A549 (cell line): ENCODE measurements around the gene UBN1. TPM values are rescaled to one million over a fixed set of nuclear protein-coding genes. Genes with fewer than 3 reads are reported as not detected.

ENCODE experiments used
- ATAC-seq, 2 experiments: fragments of 200-7000 bp in 1 of 2; fragments of >200 bp in 1 of 2; cut with Nextera tagmentation in 1 of 2; cut with Tn5 transposase in 1 of 2; 3 replicates each; pipeline versions ENCODE4 v1.8.0 to v1.9.1; 2018 to 2020; ENCODE audit warnings: mild to moderate bottlenecking in 1 of 2, moderate library complexity in 1 of 2
- CTCF ChIA-PET: fragments of 300-600 bp; sonication (Branson Sonifier 250); formaldehyde crosslinking; extraction: SDS; loops from one replicate; lab custom pipeline; 2021; ENCODE audit warnings: antibody characterized with exemption, inconsistent platforms; lab: Yijun Ruan, JAX
- POLR2A ChIA-PET: fragments of 350-600 bp; formaldehyde crosslinking; extraction: SDS; loops from one replicate; lab custom pipeline; 2021; ENCODE audit warnings: antibody characterized with exemption, inconsistent platforms; lab: Yijun Ruan, JAX
- DNase-seq, 2 experiments: peaks; one replicate each; pipeline versions ENCODE4 v3.0.0 to v3.0.0-alpha.2; 2011 to 2016; ENCODE audit warnings: low read depth in 1 of 2, low spot score in 1 of 2
- FAIRE-seq: peaks from 2 replicates; lab custom pipeline; 2011; peaks lifted over from hg19 to GRCh38; lab: Jason Lieb, UNC
- H3K27ac ChIP-seq, 2 experiments: fragments of >200 bp; sonication (Bioruptor Twin); formaldehyde crosslinking; 3 replicates each; pipeline ENCODE4 v1.5.1; 2016 to 2017
- H3K4me1 ChIP-seq: fragments of >200 bp; sonication (Bioruptor Twin); formaldehyde crosslinking; 3 replicates; pipeline ENCODE4 v1.6.1; 2016
- H3K4me2 ChIP-seq: fragments of >200 bp; sonication (Bioruptor Twin); formaldehyde crosslinking; 3 replicates; pipeline ENCODE4 v1.6.1; 2016
- H3K4me3 ChIP-seq: fragments of >200 bp; sonication (Bioruptor Twin); formaldehyde crosslinking; 3 replicates; pipeline ENCODE4 v1.5.1; 2016
- H3K9me3 ChIP-seq: fragments of >200 bp; sonication (Bioruptor Twin); formaldehyde crosslinking; 3 replicates; pipeline ENCODE4 v1.6.1; 2016
- BCL3 ChIP-seq: fragments of >200 bp; sonication (Bioruptor Twin); formaldehyde crosslinking; IDR thresholded peaks from 3 replicates; pipeline ENCODE4 v1.6.1; 2016
- CTCF ChIP-seq: fragments of >200 bp; sonication (Bioruptor Twin); formaldehyde crosslinking; IDR thresholded peaks from 3 replicates; pipeline ENCODE4 v1.5.1; 2016
- E2F6 ChIP-seq: IDR thresholded peaks from 2 replicates; pipeline ENCODE4 v1.6.1; 2012; ENCODE audit warnings: low read depth, borderline replicate concordance
- EHF ChIP-seq: fragments of 250-450 bp; sonication (Bioruptor Pico); IDR thresholded peaks from 2 replicates; pipeline ENCODE4 v1.5.0; 2020; ENCODE audit warnings: mild to moderate bottlenecking
- GATA3 ChIP-seq: IDR thresholded peaks from 2 replicates; pipeline ENCODE4 v1.6.1; 2012; ENCODE audit warnings: borderline replicate concordance
- HDAC2 ChIP-seq: fragments of 200-600 bp; sonication (generic); IDR thresholded peaks from 2 replicates; pipeline ENCODE4 v1.6.1; 2016
- HEYL ChIP-seq: fragments of 250-450 bp; sonication (Bioruptor Pico); IDR thresholded peaks from 2 replicates; pipeline ENCODE4 v1.8.0; 2021; ENCODE audit warnings: mild to moderate bottlenecking, moderate library complexity
- HOXA7 ChIP-seq: fragments of 250-450 bp; sonication (Bioruptor Pico); IDR thresholded peaks from 2 replicates; pipeline ENCODE4 v1.5.0; 2020; ENCODE audit warnings: mild to moderate bottlenecking, moderate library complexity
- HOXB5 ChIP-seq: fragments of 250-450 bp; sonication (Bioruptor Pico); IDR thresholded peaks from 2 replicates; pipeline ENCODE4 v1.5.0; 2020; ENCODE audit warnings: mild to moderate bottlenecking, moderate library complexity
- MAX ChIP-seq: IDR thresholded peaks from 2 replicates; pipeline ENCODE4 v1.6.1; 2012
- MAZ ChIP-seq: fragments of 150-350 bp; IDR thresholded peaks from 2 replicates; pipeline ENCODE4 v1.6.1; 2014; ENCODE audit warnings: antibody characterized with exemption, low read depth, low read length, borderline replicate concordance
- MYC ChIP-seq: IDR thresholded peaks from 2 replicates; pipeline ENCODE4 v1.6.1; 2012; ENCODE audit warnings: mild to moderate bottlenecking, inconsistent platforms, low read length, improper control_type of control experiment, borderline replicate concordance
- NR3C1 ChIP-seq: fragments of >200 bp; sonication (Bioruptor Twin); formaldehyde crosslinking; IDR thresholded peaks from 3 replicates; pipeline ENCODE4 v1.6.1; 2017
- POLR2A ChIP-seq: IDR thresholded peaks from 2 replicates; pipeline ENCODE4 v1.6.1; 2012; ENCODE audit warnings: mild to moderate bottlenecking, low read length
- RFX5 ChIP-seq: fragments of 450-650 bp; IDR thresholded peaks from 2 replicates; pipeline ENCODE4 v1.7.1; 2014; ENCODE audit warnings: antibody characterized with exemption, mild to moderate bottlenecking, moderate library complexity
- RNF2 ChIP-seq: fragments of 200-600 bp; sonication (generic); IDR thresholded peaks from 2 replicates; pipeline ENCODE4 v1.6.1; 2016; ENCODE audit warnings: low read depth, mild to moderate bottlenecking, antibody characterized with exemption, moderate library complexity, borderline replicate concordance
- WGBS: methylation state at CpG from one replicate; pipeline ENCODE4 v1.1.6; 2017; ENCODE audit errors: missing lambda C conversion rate; 5-methylcytosine and 5-hydroxymethylcytosine counted together
- polyA plus RNA-seq, 4 experiments: library from polyadenylated mRNA; depleted of rRNA in 3 of 4; stranded (reverse); fragments of >200 nt; fragmentation: RNase III in 1 of 4; extraction: RNeasy Plus Mini Kit Qiagen cat#74134 plus additional on column Dnase treatment in 1 of 4; gene quantifications; 2 replicates in 3 of 4; 3 replicates in 1 of 4; pipeline ENCODE4 v1.2.3, GENCODE V29; 2011 to 2017

UBN1 gene
- polyA plus RNA-seq, 2 of the 4 experiments (the other 2 are of a cell fraction): 14.2 to 20.0 TPM

GRCh38 chr16:4801051-4801961 is 46.0 kb upstream of the UBN1 start:
- Histone ChIP-seq H3K9me3 (no peaks in the 10 kb centered on the region), H3K4me1 (peaks cover 17% of the 10 kb centered on the region), H3K4me3 (peak overlapping the region; percentile 75), H3K27ac (peak overlapping the region; percentile 72 to 94), H3K4me2 (peak overlapping the region; percentile 100)
- ChIA-PET CTCF (interaction anchor here (1.2 to 2.7 kb wide), 2 partner anchors 13 to 155 kb away, joined by 5 to 8 read pairs; no protein-coding TSS in a partner anchor), POLR2A (interaction anchor here (1.5 kb wide), 1 partner anchor 65 kb away, joined by 3 read pairs; no protein-coding TSS in a partner anchor)
- FAIRE-seq (no peak), ATAC-seq (no peak), DNase-seq (no peak)
- 83% methylated on average over 23 of the region's 29 CpGs for WGBS
- no peak for TF ChIP-seq MAX
- TF ChIP-seq HEYL: no peak
- no peak for TF ChIP-seq E2F6

GRCh38 chr16:4801962-4802658 is 45.2 kb upstream of the UBN1 start, which contains the start of gene ROGDI:
Gene ROGDI, minus strand, starts transcription at chr16:4802633. Its CDS starts 62 bp downstream, at chr16:4802571.
- no peaks in the 10 kb centered on the region for H3K9me3 ChIP-seq
- no peak for TF ChIP-seq NR3C1
- TF ChIP-seq RNF2: no peak
- TF ChIP-seq HOXA7 (CRISPR knock-in tag): no peak
- TF ChIP-seq HOXB5 (CRISPR knock-in tag): no peak
- TF ChIP-seq RFX5: no peak
- peak; percentile 36; the same call in 1 of the 2 replicates for TF ChIP-seq MYC
- TF ChIP-seq POLR2A: peak; percentile 36; the same call in 1 of the 2 replicates
- no peak for TF ChIP-seq HDAC2
- TF ChIP-seq CTCF: no peak
- TF ChIP-seq MAZ: no peak
- no peak for TF ChIP-seq GATA3
- TF ChIP-seq EHF (CRISPR knock-in tag): no peak
- peak; percentile 31; the same call in 1 of the 2 replicates for TF ChIP-seq MAX
- 0 out of 3 replicates have a peak, but pooled peaks have one; percentile 5 for TF ChIP-seq BCL3
- TF ChIP-seq, all 56 proteins: peak for 4
- Histone ChIP-seq H3K4me1 (peaks cover 17% of the 10 kb centered on the region), H3K4me2 (peak within 1 kb of the TSS; percentile 100), H3K27ac (peak within 1 kb of the TSS; percentile 72 to 94), H3K4me3 (peak within 1 kb of the TSS; percentile 75)
- ATAC-seq (peak; percentile 64 to 66), DNase-seq (peak; percentile 51 to 74), FAIRE-seq (no peak)
- ChIA-PET CTCF (interaction anchor here (0.9 to 2.7 kb wide), 4 partner anchors 9 to 154 kb away, joined by 3 to 8 read pairs (median 6); no protein-coding TSS in a partner anchor), POLR2A (interaction anchor here (0.5 to 1.5 kb wide), 7 partner anchors 17 to 830 kb away, joined by 3 to 4 read pairs (median 3); partner anchors contain the start of gene DNAAF8)
- WGBS: 7% methylated on average over 14 of the region's 70 CpGs
